Ammon's horn (tissue), 1 donor: ENCODE results near the gene CPED1.
"Not testable (repeated sequence)": the region's sequence is repeated elsewhere in the genome, so short reads cannot be mapped to it uniquely, and the experiment has no call there.

ENCODE experiments used
- DNase-seq: peaks from one replicate; pipeline ENCODE4 v3.0.0-alpha.2; 2016; ENCODE audit warnings: low spot score

Gene CPED1

GRCh38 chr7:121041516-121042148 lies 53.1 kb downstream of the CPED1 start:
- DNase-seq, result no peak

- no peak for DNase-seq
Observed at GRCh38 chr7:121042195-121042594, 53.7 kb downstream of the CPED1 start.

GRCh38 chr7:121042899-121043298 lies 54.4 kb downstream of the CPED1 start:
- DNase-seq, result no peak

GRCh38 chr7:121043314-121044234 lies 55.1 kb downstream of the CPED1 start:
- no peak for DNase-seq

- DNase-seq, result no peak
Observed at GRCh38 chr7:121045090-121045489, 56.6 kb downstream of the CPED1 start.

- DNase-seq, result no peak
Observed at GRCh38 chr7:121046009-121046408, 57.5 kb downstream of the CPED1 start.

GRCh38 chr7:121046893-121047468 lies 58.5 kb downstream of the CPED1 start:
- no peak for DNase-seq

- no peak for DNase-seq
Observed at GRCh38 chr7:121048195-121048594, 59.7 kb downstream of the CPED1 start.

GRCh38 chr7:121049028-121049791 lies 60.7 kb downstream of the CPED1 start:
- no peak for DNase-seq

GRCh38 chr7:121049897-121050296 lies 61.4 kb downstream of the CPED1 start:
- DNase-seq, result no peak

- no peak for DNase-seq
Observed at GRCh38 chr7:121053219-121053618, 64.7 kb downstream of the CPED1 start.

- DNase-seq, result no peak
Observed at GRCh38 chr7:121054925-121055324, 66.4 kb downstream of the CPED1 start.

- no peak for DNase-seq
Observed at GRCh38 chr7:121057878-121058277, 69.4 kb downstream of the CPED1 start.

GRCh38 chr7:121058975-121059374 lies 70.5 kb downstream of the CPED1 start:
- no peak for DNase-seq

- DNase-seq, result not testable (repeated sequence)
Observed at GRCh38 chr7:121059979-121060509, 71.5 kb downstream of the CPED1 start.

- no peak for DNase-seq
Observed at GRCh38 chr7:121061677-121062582, 73.4 kb downstream of the CPED1 start.

GRCh38 chr7:121062671-121063279 lies 74.3 kb downstream of the CPED1 start:
- no peak for DNase-seq

GRCh38 chr7:121067717-121068116 lies 79.2 kb downstream of the CPED1 start:
- not testable (repeated sequence) for DNase-seq

- no peak for DNase-seq
Observed at GRCh38 chr7:121069346-121070100, 81.0 kb downstream of the CPED1 start.

- DNase-seq, result no peak
Observed at GRCh38 chr7:121071132-121071531, 82.6 kb downstream of the CPED1 start.
